Breast epithelium (tissue), 3 donors: ENCODE data around the gene SPEN.

Source experiments
- CTCF ChIP-seq, 3 donors: fragments of 450-650 bp; IDR thresholded peaks; one replicate each; pipeline ENCODE4 v1.5.1; 2016 to 2017; ENCODE audit warnings: antibody characterized with exemption in 3 of 3, mild to moderate bottlenecking in 3 of 3, moderate library complexity in 3 of 3
- POLR2A ChIP-seq: fragments of 450-650 bp; IDR thresholded peaks from one replicate; pipeline ENCODE4 v1.6.1; 2016; ENCODE audit warnings: antibody characterized with exemption, mild to moderate bottlenecking, moderate library complexity
- POLR2AphosphoS5 ChIP-seq, 3 donors: sonication (generic); formaldehyde crosslinking; IDR thresholded peaks; one replicate each; pipeline ENCODE4 v1.6.1; 2017; ENCODE audit warnings: antibody characterized with exemption in 3 of 3

GRCh38 chr1:15937146-15937545 lies 89.6 kb downstream of the SPEN start:
- TF ChIP-seq CTCF (IDR thresholded peaks at IDR 0.05) = no peak
- no peak for TF ChIP-seq POLR2A
- TF ChIP-seq POLR2AphosphoS5 (IDR thresholded peaks at IDR 0.05) = no peak
